PC-9 (cell line): ENCODE data around the gene RPS25. TPM values are rescaled to one million over a fixed set of nuclear protein-coding genes. Genes with fewer than 3 reads are reported as not detected.

Source experiments
- BruUV-seq: library from RNA; stranded (reverse); fragments of 400-500 nt; replicated peaks from 2 replicates; lab custom pipeline; 2021; lab: Mats Ljungman, UMichigan
- CTCF ChIA-PET: fragments of 300-600 bp; sonication (Branson Sonifier 250); formaldehyde crosslinking; loops from one replicate; lab custom pipeline; 2022; ENCODE audit warnings: antibody characterized with exemption; lab: Charles Lee
- POLR2A ChIA-PET: fragments of 300-600 bp; sonication (Branson Sonifier 250); formaldehyde crosslinking; loops from one replicate; lab custom pipeline; 2022; ENCODE audit warnings: antibody characterized with exemption; ENCODE audit not compliant: unreplicated experiment; lab: Charles Lee
- DNase-seq, 2 experiments: peaks; one replicate each; pipeline versions ENCODE4 v3.0.0 to v3.0.0-alpha.2; 2015 to 2022; ENCODE audit warnings: mixed read lengths in 1 of 2
- H2AFZ ChIP-seq: fragments of 200-600 bp; sonication (generic); 2 replicates; pipeline ENCODE4 v1.8.1; 2017; ENCODE audit warnings: antibody characterized with exemption
- H3F3A ChIP-seq: fragments of 200-600 bp; sonication (generic); 2 replicates; pipeline ENCODE4 v1.8.1; 2017; ENCODE audit warnings: antibody characterized with exemption, mild to moderate bottlenecking, low read depth; ENCODE audit not compliant: insufficient read depth
- H3K27ac ChIP-seq: fragments of 200-600 bp; sonication (generic); 2 replicates; pipeline ENCODE4 v1.6.1; 2016; ENCODE audit warnings: mixed run types
- H3K27me3 ChIP-seq: fragments of 200-600 bp; sonication (generic); 2 replicates; pipeline ENCODE4 v1.6.1; 2016; ENCODE audit warnings: low read depth, mixed run types; ENCODE audit not compliant: insufficient read depth
- H3K36me3 ChIP-seq: fragments of 200-600 bp; sonication (generic); 2 replicates; pipeline ENCODE4 v1.6.1; 2016; ENCODE audit warnings: low read depth, mixed run types
- H3K4me1 ChIP-seq: fragments of 200-600 bp; sonication (generic); replicated peaks from 2 replicates; pipeline ENCODE4 v1.6.1; 2016; ENCODE audit warnings: mixed run types; ENCODE audit not compliant: insufficient read depth
- H3K4me2 ChIP-seq: fragments of 200-600 bp; sonication (generic); 2 replicates; pipeline ENCODE4 v1.6.1; 2017; ENCODE audit warnings: mixed run types
- H3K4me3 ChIP-seq: fragments of 200-600 bp; sonication (generic); 2 replicates; pipeline ENCODE4 v1.6.1; 2016; ENCODE audit warnings: mixed run types
- H3K79me2 ChIP-seq: fragments of 200-600 bp; sonication (generic); 2 replicates; pipeline ENCODE4 v1.6.1; 2017; ENCODE audit warnings: low read depth, mixed run types
- H3K9me2 ChIP-seq: fragments of 200-600 bp; sonication (generic); 2 replicates; pipeline ENCODE4 v1.8.1; 2017; ENCODE audit warnings: mild to moderate bottlenecking; ENCODE audit not compliant: insufficient read depth
- H3K9me3 ChIP-seq: fragments of 200-600 bp; sonication (generic); 2 replicates; pipeline ENCODE4 v1.8.1; 2016; ENCODE audit warnings: low read depth; ENCODE audit not compliant: insufficient read depth
- H4K20me1 ChIP-seq: fragments of 200-600 bp; sonication (generic); 2 replicates; pipeline ENCODE4 v1.8.1; 2017; ENCODE audit not compliant: insufficient read depth
- EZH2 ChIP-seq: fragments of 200-600 bp; sonication (generic); IDR thresholded peaks from 2 replicates; pipeline ENCODE4 v1.8.0; 2017; ENCODE audit warnings: antibody characterized with exemption, low read depth
- intact Hi-C: fragments of 100-400 bp; cut with micrococcal nuclease; formaldehyde crosslinking; loops from one replicate; pipeline ENCODE4 v1.10.0; 2022; ENCODE audit not compliant: unreplicated experiment
- total RNA-seq: library from RNA; stranded (reverse); gene quantifications from 2 replicates; pipeline ENCODE4 v1.2.3, GENCODE V29; 2021
- TF ChIP-seq, protein P1 (sequence below): fragments of 200-600 bp; sonication (generic); conservative IDR thresholded peaks from 2 replicates; pipeline ENCODE4 v1.6.1; 2017; ENCODE audit warnings: mixed run types, antibody characterized with exemption, mild to moderate bottlenecking, moderate library complexity

RPS25 gene
- total RNA-seq, 1 experiment from 2014 or later, result 984 TPM

DNA sequence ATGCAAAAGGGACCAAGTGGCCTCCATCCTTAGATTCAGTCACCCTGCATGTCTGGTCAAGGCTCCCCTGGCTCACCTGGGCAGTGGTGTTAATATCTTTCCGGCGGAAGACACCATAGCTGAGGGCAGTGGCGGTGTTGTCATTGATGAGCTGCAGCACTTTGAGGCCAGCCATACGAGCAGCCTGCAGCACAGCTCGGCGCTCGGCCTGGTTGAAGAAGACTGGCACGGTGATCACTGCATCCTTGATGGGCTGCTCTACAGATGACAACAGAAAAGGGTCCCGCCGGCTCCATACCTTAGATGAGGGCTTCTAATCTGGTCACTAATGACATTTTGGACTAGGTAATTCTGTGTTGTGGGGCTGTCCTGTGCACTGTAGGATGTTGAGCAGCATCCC, 36.3 kb upstream of the RPS25 start:
- TF ChIP-seq, protein P1, sequence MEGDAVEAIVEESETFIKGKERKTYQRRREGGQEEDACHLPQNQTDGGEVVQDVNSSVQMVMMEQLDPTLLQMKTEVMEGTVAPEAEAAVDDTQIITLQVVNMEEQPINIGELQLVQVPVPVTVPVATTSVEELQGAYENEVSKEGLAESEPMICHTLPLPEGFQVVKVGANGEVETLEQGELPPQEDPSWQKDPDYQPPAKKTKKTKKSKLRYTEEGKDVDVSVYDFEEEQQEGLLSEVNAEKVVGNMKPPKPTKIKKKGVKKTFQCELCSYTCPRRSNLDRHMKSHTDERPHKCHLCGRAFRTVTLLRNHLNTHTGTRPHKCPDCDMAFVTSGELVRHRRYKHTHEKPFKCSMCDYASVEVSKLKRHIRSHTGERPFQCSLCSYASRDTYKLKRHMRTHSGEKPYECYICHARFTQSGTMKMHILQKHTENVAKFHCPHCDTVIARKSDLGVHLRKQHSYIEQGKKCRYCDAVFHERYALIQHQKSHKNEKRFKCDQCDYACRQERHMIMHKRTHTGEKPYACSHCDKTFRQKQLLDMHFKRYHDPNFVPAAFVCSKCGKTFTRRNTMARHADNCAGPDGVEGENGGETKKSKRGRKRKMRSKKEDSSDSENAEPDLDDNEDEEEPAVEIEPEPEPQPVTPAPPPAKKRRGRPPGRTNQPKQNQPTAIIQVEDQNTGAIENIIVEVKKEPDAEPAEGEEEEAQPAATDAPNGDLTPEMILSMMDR, result no peak
- no peak for TF ChIP-seq EZH2
- H3K4me3 ChIP-seq, result no peak overlapping the region
- H3K79me2 ChIP-seq, result peaks cover 31% of the 10 kb centered on the region
- H3F3A ChIP-seq, result peaks cover 17% of the 10 kb centered on the region; the same call in 1 of the 2 replicates
- POLR2A ChIA-PET, result no interaction called here
- H3K4me1 ChIP-seq, result peaks cover 14% of the 10 kb centered on the region
- CTCF ChIA-PET, result no interaction called here
- H3K36me3 ChIP-seq, result peaks cover 43% of the 10 kb centered on the region
- peaks cover 11% of the 10 kb centered on the region; the same call in 1 of the 2 replicates for H4K20me1 ChIP-seq
- intact Hi-C loops, result no loop called here
- no TSS peak for BruUV-seq
- H2AFZ ChIP-seq, result no peak overlapping the region
- H3K27ac ChIP-seq, result no peak overlapping the region
- H3K9me3 ChIP-seq, result no peaks in the 10 kb centered on the region
- H3K27me3 ChIP-seq, result no peaks in the 10 kb centered on the region
- no peak overlapping the region for H3K4me2 ChIP-seq
- DNase-seq, result no peak
- H3K9me2 ChIP-seq, result no peaks in the 10 kb centered on the region

DNA sequence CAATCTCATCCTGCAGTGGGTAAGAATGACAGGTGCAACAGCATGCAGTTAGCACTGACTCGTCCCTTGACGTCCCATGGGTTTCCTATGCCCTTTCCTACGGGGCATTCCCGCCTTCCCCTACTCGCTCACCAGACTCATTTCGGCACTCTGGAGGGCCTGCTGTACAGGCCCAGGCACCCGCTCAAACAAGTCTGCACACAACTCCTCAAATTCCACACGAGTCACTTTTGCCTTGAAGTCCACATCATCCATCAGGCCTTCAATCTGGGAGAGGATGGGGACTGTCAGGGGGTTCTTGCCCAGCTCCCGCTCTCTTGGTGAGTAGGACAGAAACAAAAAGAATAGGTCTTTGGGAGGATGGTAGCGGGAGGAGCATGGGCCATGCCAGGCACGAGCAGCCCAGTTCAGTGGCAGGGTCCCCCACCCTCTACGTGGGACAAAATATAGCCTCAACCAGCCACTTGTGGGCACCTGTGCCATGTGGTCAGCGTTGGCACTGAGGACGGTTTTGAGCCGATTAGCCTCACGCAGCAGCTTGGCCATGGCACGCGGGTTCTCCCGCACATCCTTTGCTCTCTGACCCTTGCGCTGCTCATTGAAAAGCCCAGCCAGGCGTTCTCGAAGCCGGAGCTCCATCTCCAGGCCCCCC, 34.1 kb upstream of the RPS25 start:
- H3F3A ChIP-seq, result 0 out of 2 replicates have a peak, but pooled peaks cover 5% of the 10 kb centered on the region
- DNase-seq, result no peak
- ChIA-PET CTCF (no interaction called here), POLR2A (no interaction called here)
- H3K9me3 ChIP-seq, result no peaks in the 10 kb centered on the region
- H3K27me3 ChIP-seq, result no peaks in the 10 kb centered on the region
- intact Hi-C loops, result no loop called here
- no peak overlapping the region for H2AFZ ChIP-seq
- no peak overlapping the region for H3K4me3 ChIP-seq
- H3K4me2 ChIP-seq, result no peak overlapping the region
- H3K36me3 ChIP-seq, result peaks cover 58% of the 10 kb centered on the region
- TF ChIP-seq EZH2, result no peak
- TF ChIP-seq, protein P1, result no peak
- no peaks in the 10 kb centered on the region for H3K9me2 ChIP-seq
- H3K4me1 ChIP-seq, result peaks cover 8% of the 10 kb centered on the region
- peaks cover 25% of the 10 kb centered on the region for H3K79me2 ChIP-seq
- H3K27ac ChIP-seq, result no peak overlapping the region
- peaks cover 11% of the 10 kb centered on the region; the same call in 1 of the 2 replicates for H4K20me1 ChIP-seq
- no TSS peak for BruUV-seq

DNA sequence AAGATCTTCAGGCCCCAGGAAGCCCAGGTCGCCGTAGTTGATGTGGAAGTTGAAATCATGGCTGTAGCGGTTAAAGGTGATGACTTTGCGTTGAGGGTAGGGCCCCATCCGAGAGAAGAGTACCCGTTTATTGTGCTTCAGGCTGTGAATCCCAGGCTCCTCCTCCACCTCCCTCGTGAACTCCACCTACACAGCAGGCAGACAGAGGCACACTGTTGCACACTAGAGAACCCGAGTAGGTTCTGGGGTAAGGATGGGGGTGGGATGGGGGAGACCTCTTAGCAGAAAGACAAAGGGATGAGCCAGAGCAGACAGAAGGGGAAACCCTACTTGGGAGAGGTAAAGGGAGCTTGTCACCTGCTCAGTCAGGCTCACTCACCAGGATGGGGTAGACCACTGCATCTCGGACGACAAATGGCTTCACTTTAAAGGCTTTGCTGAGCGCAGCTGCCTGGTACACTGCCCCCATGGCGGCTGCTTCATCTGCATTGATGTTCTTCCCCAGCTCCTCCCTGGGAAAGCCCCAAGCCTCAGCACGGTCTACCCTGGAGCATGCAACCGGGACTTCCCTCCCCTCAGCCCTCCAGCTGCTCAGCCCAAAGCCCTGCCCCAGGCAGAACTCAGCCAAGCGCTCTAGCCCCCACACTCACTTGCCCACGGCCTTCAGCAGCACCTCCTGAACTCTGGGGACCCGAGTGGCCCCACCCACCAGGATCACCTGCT, 33.5 kb upstream of the RPS25 start:
- Histone ChIP-seq H3K79me2 (peaks cover 24% of the 10 kb centered on the region), H3K4me2 (no peak overlapping the region), H3K27me3 (no peaks in the 10 kb centered on the region), H3K27ac (no peak overlapping the region), H3F3A (peaks cover 8% of the 10 kb centered on the region; the same call in 1 of the 2 replicates), H3K36me3 (peaks cover 60% of the 10 kb centered on the region), H4K20me1 (peaks cover 11% of the 10 kb centered on the region; the same call in 1 of the 2 replicates), H3K9me2 (no peaks in the 10 kb centered on the region), H3K9me3 (no peaks in the 10 kb centered on the region), H3K4me1 (peaks cover 8% of the 10 kb centered on the region), H2AFZ (no peak overlapping the region), H3K4me3 (no peak overlapping the region)
- no peak for TF ChIP-seq EZH2
- TF ChIP-seq, protein P1, result no peak
- intact Hi-C loops, result no loop called here
- BruUV-seq, result no TSS peak
- ChIA-PET CTCF (interaction anchor here (0.6 kb wide), 1 partner anchor 222 kb away, joined by 5 read pairs; no protein-coding TSS in a partner anchor), POLR2A (no interaction called here)
- DNase-seq, result no peak
